NB4 (cell line): Measurements from ENCODE around the gene METTL6.

Experiments used
- CTCF ChIP-seq: IDR thresholded peaks from one replicate; pipeline ENCODE4 v1.5.1; 2012; ENCODE audit warnings: low read depth, low read length
- MAX ChIP-seq: IDR thresholded peaks from 2 replicates; pipeline ENCODE4 v1.6.1; 2011; ENCODE audit warnings: low read depth, low read length
- POLR2A ChIP-seq: IDR thresholded peaks from 2 replicates; pipeline ENCODE4 v1.6.1; 2011; ENCODE audit warnings: mild to moderate bottlenecking; ENCODE audit not compliant: insufficient read length; ENCODE audit errors: extremely low read depth

GRCh38 chr3:15382405-15382923 lies 44.9 kb downstream of the METTL6 start:
- TF ChIP-seq CTCF (no peak), POLR2A (no peak), MAX (no peak)
